NCI-H146 treated with DMSO at 0.1 percent for 48 hours (cell line): ENCODE results near the gene SBNO1.
"Not testable (repeated sequence)": the region's sequence is repeated elsewhere in the genome, so short reads cannot be mapped to it uniquely, and the experiment has no call there.

Experiments
- DNase-seq: peaks from one replicate; lab custom pipeline; 2025; ENCODE audit not compliant: unreplicated experiment; lab: John Stamatoyannopoulos, UW

Gene SBNO1

GRCh38 chr12:123364532-123365024, at the start of gene SBNO1:
Gene SBNO1 (minus strand): TSS chr12:123364847. CDS start chr12:123350441, 14,406 bp downstream.
- DNase-seq = peak; percentile 85

GRCh38 chr12:123410041-123410412, 45.4 kb upstream of the SBNO1 start:
- DNase-seq = no peak

- DNase-seq = not testable (repeated sequence)
These were observed 44.8 kb upstream of the SBNO1 start for GRCh38 chr12:123409284-123410040.

- not testable (repeated sequence) for DNase-seq
These were observed 44.0 kb upstream of the SBNO1 start for GRCh38 chr12:123408619-123409018.

- DNase-seq = not testable (repeated sequence)
These were observed 43.3 kb upstream of the SBNO1 start for GRCh38 chr12:123407934-123408333.

- DNase-seq = not testable (repeated sequence)
These were observed 42.6 kb upstream of the SBNO1 start for GRCh38 chr12:123407269-123407668.

- DNase-seq = no peak
These were observed 39.9 kb upstream of the SBNO1 start for GRCh38 chr12:123404581-123404980.

- DNase-seq = no peak
These were observed 37.4 kb upstream of the SBNO1 start for GRCh38 chr12:123401753-123402683.

GRCh38 chr12:123399255-123399617, 34.6 kb upstream of the SBNO1 start:
- no peak for DNase-seq

GRCh38 chr12:123398550-123399254, 34.1 kb upstream of the SBNO1 start:
- DNase-seq = no peak

- no peak for DNase-seq
These were observed 33.5 kb upstream of the SBNO1 start for GRCh38 chr12:123398177-123398549.

GRCh38 chr12:123397400-123397799, 32.8 kb upstream of the SBNO1 start:
- no peak for DNase-seq

GRCh38 chr12:123396954-123397353, 32.3 kb upstream of the SBNO1 start:
- no peak for DNase-seq

GRCh38 chr12:123396543-123396942, 31.9 kb upstream of the SBNO1 start:
- DNase-seq = no peak

GRCh38 chr12:123395236-123395635, 30.6 kb upstream of the SBNO1 start:
- DNase-seq = no peak

GRCh38 chr12:123393747-123394146, 29.1 kb upstream of the SBNO1 start:
- DNase-seq = no peak

GRCh38 chr12:123391546-123392343, 27.1 kb upstream of the SBNO1 start:
- DNase-seq = no peak

GRCh38 chr12:123390498-123391426, 26.1 kb upstream of the SBNO1 start:
- no peak for DNase-seq

- DNase-seq = no peak
These were observed 25.1 kb upstream of the SBNO1 start for GRCh38 chr12:123389560-123390351.
